PC-9 (cell line): ENCODE results near the gene HELZ2. TPM values are rescaled to one million over a fixed set of nuclear protein-coding genes. Genes with fewer than 3 reads are reported as not detected.
"Not testable (repeated sequence)": the region's sequence is repeated elsewhere in the genome, so short reads cannot be mapped to it uniquely, and the experiment has no call there.

Experiments used
- BruUV-seq: library from RNA; stranded (reverse); fragments of 400-500 nt; replicated peaks from 2 replicates; lab custom pipeline; 2021; lab: Mats Ljungman, UMichigan
- CTCF ChIA-PET: fragments of 300-600 bp; sonication (Branson Sonifier 250); formaldehyde crosslinking; loops from one replicate; lab custom pipeline; 2022; ENCODE audit warnings: antibody characterized with exemption; lab: Charles Lee
- POLR2A ChIA-PET: fragments of 300-600 bp; sonication (Branson Sonifier 250); formaldehyde crosslinking; loops from one replicate; lab custom pipeline; 2022; ENCODE audit warnings: antibody characterized with exemption; ENCODE audit not compliant: unreplicated experiment; lab: Charles Lee
- DNase-seq, 2 experiments: peaks; one replicate each; pipeline versions ENCODE4 v3.0.0 to v3.0.0-alpha.2; 2015 to 2022; ENCODE audit warnings: mixed read lengths in 1 of 2
- H2AFZ ChIP-seq: fragments of 200-600 bp; sonication (generic); 2 replicates; pipeline ENCODE4 v1.8.1; 2017; ENCODE audit warnings: antibody characterized with exemption
- H3F3A ChIP-seq: fragments of 200-600 bp; sonication (generic); 2 replicates; pipeline ENCODE4 v1.8.1; 2017; ENCODE audit warnings: antibody characterized with exemption, mild to moderate bottlenecking, low read depth; ENCODE audit not compliant: insufficient read depth
- H3K27ac ChIP-seq: fragments of 200-600 bp; sonication (generic); 2 replicates; pipeline ENCODE4 v1.6.1; 2016; ENCODE audit warnings: mixed run types
- H3K27me3 ChIP-seq: fragments of 200-600 bp; sonication (generic); 2 replicates; pipeline ENCODE4 v1.6.1; 2016; ENCODE audit warnings: low read depth, mixed run types; ENCODE audit not compliant: insufficient read depth
- H3K36me3 ChIP-seq: fragments of 200-600 bp; sonication (generic); 2 replicates; pipeline ENCODE4 v1.6.1; 2016; ENCODE audit warnings: low read depth, mixed run types
- H3K4me1 ChIP-seq: fragments of 200-600 bp; sonication (generic); replicated peaks from 2 replicates; pipeline ENCODE4 v1.6.1; 2016; ENCODE audit warnings: mixed run types; ENCODE audit not compliant: insufficient read depth
- H3K4me2 ChIP-seq: fragments of 200-600 bp; sonication (generic); 2 replicates; pipeline ENCODE4 v1.6.1; 2017; ENCODE audit warnings: mixed run types
- H3K4me3 ChIP-seq: fragments of 200-600 bp; sonication (generic); 2 replicates; pipeline ENCODE4 v1.6.1; 2016; ENCODE audit warnings: mixed run types
- H3K79me2 ChIP-seq: fragments of 200-600 bp; sonication (generic); 2 replicates; pipeline ENCODE4 v1.6.1; 2017; ENCODE audit warnings: low read depth, mixed run types
- H3K9me2 ChIP-seq: fragments of 200-600 bp; sonication (generic); 2 replicates; pipeline ENCODE4 v1.8.1; 2017; ENCODE audit warnings: mild to moderate bottlenecking; ENCODE audit not compliant: insufficient read depth
- H3K9me3 ChIP-seq: fragments of 200-600 bp; sonication (generic); 2 replicates; pipeline ENCODE4 v1.8.1; 2016; ENCODE audit warnings: low read depth; ENCODE audit not compliant: insufficient read depth
- H4K20me1 ChIP-seq: fragments of 200-600 bp; sonication (generic); 2 replicates; pipeline ENCODE4 v1.8.1; 2017; ENCODE audit not compliant: insufficient read depth
- CTCF ChIP-seq: fragments of 200-600 bp; sonication (generic); conservative IDR thresholded peaks from 2 replicates; pipeline ENCODE4 v1.6.1; 2017; ENCODE audit warnings: mixed run types, antibody characterized with exemption, mild to moderate bottlenecking, moderate library complexity
- EZH2 ChIP-seq: fragments of 200-600 bp; sonication (generic); IDR thresholded peaks from 2 replicates; pipeline ENCODE4 v1.8.0; 2017; ENCODE audit warnings: antibody characterized with exemption, low read depth
- intact Hi-C: fragments of 100-400 bp; cut with micrococcal nuclease; formaldehyde crosslinking; loops from one replicate; pipeline ENCODE4 v1.10.0; 2022; ENCODE audit not compliant: unreplicated experiment
- total RNA-seq: library from RNA; stranded (reverse); gene quantifications from 2 replicates; pipeline ENCODE4 v1.2.3, GENCODE V29; 2021

The HELZ2 gene
- total RNA-seq, 1 experiment from 2014 or later: 33.7 TPM

GRCh38 chr20:63617092-63617875, 43.2 kb upstream of the HELZ2 start:
- Histone ChIP-seq H3K36me3 (peaks cover 9% of the 10 kb centered on the region; the same call in 1 of the 2 replicates), H3K27ac (no peak overlapping the region), H3K27me3 (no peaks in the 10 kb centered on the region), H3K4me3 (no peak overlapping the region), H2AFZ (no peak overlapping the region), H3K9me3 (no peaks in the 10 kb centered on the region), H3F3A (no peaks in the 10 kb centered on the region; the same call in 1 of the 2 replicates), H3K79me2 (peaks cover 45% of the 10 kb centered on the region), H3K9me2 (no peaks in the 10 kb centered on the region), H3K4me2 (no peak overlapping the region), H4K20me1 (peaks cover 21% of the 10 kb centered on the region), H3K4me1 (no peaks in the 10 kb centered on the region)
- TF ChIP-seq CTCF (no peak), EZH2 (no peak)
- CTCF ChIA-PET: no interaction called here
- DNase-seq: no peak
- POLR2A ChIA-PET: interaction anchor here (0.6 kb wide), 1 partner anchor 43 kb away, joined by 3 read pairs; the partner anchor contains the start of gene HELZ2
- intact Hi-C loops: no loop called here
- no TSS peak for BruUV-seq

- H3K4me1 ChIP-seq, H3K27me3 ChIP-seq, H3K9me2 ChIP-seq, H3K4me2 ChIP-seq, H3K4me3 ChIP-seq, H3K9me3 ChIP-seq, DNase-seq, H2AFZ ChIP-seq, H3K27ac ChIP-seq, CTCF ChIA-PET, intact Hi-C loops, BruUV-seq, H3F3A ChIP-seq, POLR2A ChIA-PET: not testable (repeated sequence)
- Histone ChIP-seq H4K20me1 (peaks cover 17% of the 10 kb centered on the region), H3K36me3 (peaks cover 12% of the 10 kb centered on the region; the same call in 1 of the 2 replicates), H3K79me2 (peaks cover 34% of the 10 kb centered on the region)
Measured at GRCh38 chr20:63613863-63614594, 40.0 kb upstream of the HELZ2 start.

GRCh38 chr20:63612276-63612931, 38.4 kb upstream of the HELZ2 start:
- intact Hi-C loops: no loop called here
- H3K4me2 ChIP-seq: no peak overlapping the region
- peaks cover 3% of the 10 kb centered on the region; the same call in 1 of the 2 replicates for H3K36me3 ChIP-seq
- H3K9me3 ChIP-seq: no peaks in the 10 kb centered on the region
- TF ChIP-seq EZH2: no peak
- TF ChIP-seq CTCF: no peak
- CTCF ChIA-PET: no interaction called here
- H3K79me2 ChIP-seq: peaks cover 34% of the 10 kb centered on the region
- H3K9me2 ChIP-seq: no peaks in the 10 kb centered on the region
- H3K27me3 ChIP-seq: no peaks in the 10 kb centered on the region
- H3K27ac ChIP-seq: no peak overlapping the region
- BruUV-seq: no TSS peak
- peaks cover 17% of the 10 kb centered on the region for H4K20me1 ChIP-seq
- no peaks in the 10 kb centered on the region for H3K4me1 ChIP-seq
- no peaks in the 10 kb centered on the region; the same call in 1 of the 2 replicates for H3F3A ChIP-seq
- no peak overlapping the region for H3K4me3 ChIP-seq
- POLR2A ChIA-PET: no interaction called here
- DNase-seq: no peak
- no peak overlapping the region for H2AFZ ChIP-seq
